Coronary artery (tissue), 2 donors: ENCODE measurements around the gene ANGPTL2.
A peak's percentile ranks its signal among the peaks of the same experiment; 100 is the strongest.

Experiments
- DNase-seq: peaks from one replicate; pipeline ENCODE4 v3.0.0-alpha.2; 2017; ENCODE audit warnings: low spot score
- H3K27ac ChIP-seq, 2 donors: fragments of 200-600 bp; sonication (generic); one replicate each; pipeline ENCODE4 v1.5.1; 2016 to 2019
- H3K4me3 ChIP-seq: fragments of 200-600 bp; sonication (generic); 2 replicates; pipeline ENCODE4 v1.5.1; 2016; ENCODE audit warnings: mild to moderate bottlenecking, moderate library complexity
- TF ChIP-seq, protein P1 (sequence below): fragments of 200-600 bp; sonication (generic); IDR thresholded peaks from one replicate; pipeline ENCODE4 v1.5.1; 2019; ENCODE audit warnings: antibody characterized with exemption

Gene ANGPTL2

DNA sequence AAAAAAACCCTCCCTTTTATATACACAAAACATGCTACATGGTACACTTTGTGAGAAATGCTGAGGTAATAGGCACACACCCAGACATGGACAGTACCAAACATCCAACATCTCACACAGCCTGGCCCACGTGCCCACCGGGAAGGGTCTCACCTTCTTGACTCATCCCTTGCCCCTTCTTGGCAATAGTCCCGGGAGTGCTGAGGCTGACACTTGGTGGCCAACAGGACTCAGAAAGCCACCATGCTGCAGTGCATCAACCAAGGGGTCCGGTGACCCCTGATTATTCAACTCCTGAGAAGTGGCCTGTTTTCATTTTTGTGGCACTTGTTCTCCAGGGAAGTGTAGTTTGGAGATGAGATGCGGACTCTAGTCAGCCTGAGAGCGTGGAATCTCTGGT is 35.0 kb downstream of the ANGPTL2 start:
- TF ChIP-seq, protein P1, sequence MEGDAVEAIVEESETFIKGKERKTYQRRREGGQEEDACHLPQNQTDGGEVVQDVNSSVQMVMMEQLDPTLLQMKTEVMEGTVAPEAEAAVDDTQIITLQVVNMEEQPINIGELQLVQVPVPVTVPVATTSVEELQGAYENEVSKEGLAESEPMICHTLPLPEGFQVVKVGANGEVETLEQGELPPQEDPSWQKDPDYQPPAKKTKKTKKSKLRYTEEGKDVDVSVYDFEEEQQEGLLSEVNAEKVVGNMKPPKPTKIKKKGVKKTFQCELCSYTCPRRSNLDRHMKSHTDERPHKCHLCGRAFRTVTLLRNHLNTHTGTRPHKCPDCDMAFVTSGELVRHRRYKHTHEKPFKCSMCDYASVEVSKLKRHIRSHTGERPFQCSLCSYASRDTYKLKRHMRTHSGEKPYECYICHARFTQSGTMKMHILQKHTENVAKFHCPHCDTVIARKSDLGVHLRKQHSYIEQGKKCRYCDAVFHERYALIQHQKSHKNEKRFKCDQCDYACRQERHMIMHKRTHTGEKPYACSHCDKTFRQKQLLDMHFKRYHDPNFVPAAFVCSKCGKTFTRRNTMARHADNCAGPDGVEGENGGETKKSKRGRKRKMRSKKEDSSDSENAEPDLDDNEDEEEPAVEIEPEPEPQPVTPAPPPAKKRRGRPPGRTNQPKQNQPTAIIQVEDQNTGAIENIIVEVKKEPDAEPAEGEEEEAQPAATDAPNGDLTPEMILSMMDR = no peak
- peak; percentile 14 for DNase-seq
- H3K4me3 ChIP-seq = no peak overlapping the region
- no peak overlapping the region for H3K27ac ChIP-seq

GRCh38 chr9:127086771-127087170 is 35.7 kb downstream of the ANGPTL2 start:
- H3K27ac ChIP-seq = no peak overlapping the region
- H3K4me3 ChIP-seq = no peak overlapping the region
- TF ChIP-seq, protein P1 = no peak
- peak; percentile 26 for DNase-seq

- no peak for DNase-seq
- no peak overlapping the region for H3K27ac ChIP-seq
- TF ChIP-seq, protein P1 = no peak
- no peak overlapping the region for H3K4me3 ChIP-seq
Observed at GRCh38 chr9:127085186-127085585, 37.2 kb downstream of the ANGPTL2 start.

- no peak for DNase-seq
- no peak overlapping the region for H3K27ac ChIP-seq
- TF ChIP-seq, protein P1 = no peak
- no peak overlapping the region for H3K4me3 ChIP-seq
Observed at GRCh38 chr9:127084076-127085039, 38.1 kb downstream of the ANGPTL2 start.

DNA sequence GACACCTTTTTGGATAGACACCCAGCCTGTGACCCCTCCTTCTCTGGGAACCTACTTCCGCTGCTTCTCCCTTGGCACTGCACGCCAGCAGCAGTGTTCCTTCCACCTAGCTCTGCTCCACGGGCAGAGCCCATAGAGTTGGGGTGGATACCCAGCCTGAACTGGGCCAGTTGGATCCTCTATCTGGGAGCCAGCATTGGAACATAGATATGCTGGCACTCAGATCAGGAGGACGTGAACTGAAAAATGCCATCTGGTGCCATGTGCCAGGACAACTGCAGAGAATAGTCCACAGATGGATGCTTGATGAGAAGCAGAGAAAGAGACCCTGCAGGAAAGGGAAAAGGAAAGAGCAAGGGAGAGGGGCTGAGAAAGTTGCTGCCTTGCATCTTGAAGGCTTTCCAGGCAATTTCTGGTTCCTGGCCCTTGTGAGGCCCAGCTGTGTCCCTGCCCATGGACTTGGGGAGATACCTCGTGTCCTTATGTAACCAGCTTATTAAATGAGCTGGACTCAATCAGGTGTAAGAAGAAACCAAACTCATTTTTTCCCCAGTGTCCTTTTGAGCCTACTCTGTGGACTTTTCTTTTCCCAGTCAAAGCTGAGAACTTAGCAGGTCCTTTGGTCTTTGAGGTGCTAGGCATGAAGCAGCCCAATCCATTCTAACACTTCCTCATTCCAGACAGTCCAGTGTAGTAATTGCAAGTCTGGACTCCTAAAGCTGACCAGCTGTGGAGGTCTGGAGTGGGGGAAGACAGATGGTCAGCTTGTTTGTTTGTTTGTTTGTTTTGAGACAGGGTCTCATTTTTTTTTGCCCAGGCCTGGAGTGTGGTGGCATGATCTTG is 39.1 kb downstream of the ANGPTL2 start:
- no peak for DNase-seq
- no peak overlapping the region for H3K4me3 ChIP-seq
- TF ChIP-seq, protein P1 = no peak

GRCh38 chr9:127081250-127082185 is 40.9 kb downstream of the ANGPTL2 start:
- TF ChIP-seq, protein P1 = no peak
- no peak for DNase-seq
- H3K4me3 ChIP-seq = no peak overlapping the region
- no peak overlapping the region for H3K27ac ChIP-seq

More for the DNA sequence above, 39.1 kb downstream of the ANGPTL2 start:
- no peak overlapping the region for H3K27ac ChIP-seq
